ENCODE data around the gene TENM4.

GRCh38 chr11:79263001-79263400 is 177.8 kb downstream of the TENM4 start:
- no peak for TF ChIP-seq POLR2A (IDR thresholded peaks at IDR 0.05)
- TF ChIP-seq, protein P1, sequence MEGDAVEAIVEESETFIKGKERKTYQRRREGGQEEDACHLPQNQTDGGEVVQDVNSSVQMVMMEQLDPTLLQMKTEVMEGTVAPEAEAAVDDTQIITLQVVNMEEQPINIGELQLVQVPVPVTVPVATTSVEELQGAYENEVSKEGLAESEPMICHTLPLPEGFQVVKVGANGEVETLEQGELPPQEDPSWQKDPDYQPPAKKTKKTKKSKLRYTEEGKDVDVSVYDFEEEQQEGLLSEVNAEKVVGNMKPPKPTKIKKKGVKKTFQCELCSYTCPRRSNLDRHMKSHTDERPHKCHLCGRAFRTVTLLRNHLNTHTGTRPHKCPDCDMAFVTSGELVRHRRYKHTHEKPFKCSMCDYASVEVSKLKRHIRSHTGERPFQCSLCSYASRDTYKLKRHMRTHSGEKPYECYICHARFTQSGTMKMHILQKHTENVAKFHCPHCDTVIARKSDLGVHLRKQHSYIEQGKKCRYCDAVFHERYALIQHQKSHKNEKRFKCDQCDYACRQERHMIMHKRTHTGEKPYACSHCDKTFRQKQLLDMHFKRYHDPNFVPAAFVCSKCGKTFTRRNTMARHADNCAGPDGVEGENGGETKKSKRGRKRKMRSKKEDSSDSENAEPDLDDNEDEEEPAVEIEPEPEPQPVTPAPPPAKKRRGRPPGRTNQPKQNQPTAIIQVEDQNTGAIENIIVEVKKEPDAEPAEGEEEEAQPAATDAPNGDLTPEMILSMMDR (IDR thresholded peaks at IDR 0.05), result no peak

Data from uterus (tissue), 2 donors.